ENCODE measurements around the gene TTC1.
"Not testable (repeated sequence)": the region's sequence is repeated elsewhere in the genome, so short reads cannot be mapped to it uniquely, and the experiment has no call there.

Gene TTC1

GRCh38 chr5:160044391-160044804, 35.5 kb downstream of the TTC1 start:
- FAIRE-seq, result no peak

GRCh38 chr5:160044967-160045366, 36.0 kb downstream of the TTC1 start:
- no peak for FAIRE-seq

DNA sequence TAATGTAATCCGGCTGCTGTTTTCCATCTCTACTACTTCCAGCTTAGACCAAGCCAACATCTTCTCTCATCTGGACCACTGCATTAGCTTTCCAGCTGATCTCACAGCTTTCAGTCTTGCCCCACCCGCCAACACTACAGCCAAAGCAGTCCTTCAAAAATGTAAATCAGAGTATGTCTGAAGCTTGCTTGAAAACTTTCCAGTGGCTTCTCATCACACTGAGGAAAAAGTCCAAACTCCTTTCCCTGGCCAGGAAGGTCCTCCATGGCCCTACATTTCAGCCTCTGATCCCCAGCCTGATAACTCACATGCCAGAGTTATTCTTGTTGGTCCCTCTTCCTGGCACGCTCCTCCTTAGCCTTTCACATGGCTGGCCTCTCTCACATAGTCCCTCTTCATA, 38.5 kb downstream of the TTC1 start:
- FAIRE-seq, result no peak

GRCh38 chr5:160048131-160048530, 39.2 kb downstream of the TTC1 start:
- FAIRE-seq, result no peak

GRCh38 chr5:160049099-160049498, 40.2 kb downstream of the TTC1 start:
- FAIRE-seq, result no peak

DNA sequence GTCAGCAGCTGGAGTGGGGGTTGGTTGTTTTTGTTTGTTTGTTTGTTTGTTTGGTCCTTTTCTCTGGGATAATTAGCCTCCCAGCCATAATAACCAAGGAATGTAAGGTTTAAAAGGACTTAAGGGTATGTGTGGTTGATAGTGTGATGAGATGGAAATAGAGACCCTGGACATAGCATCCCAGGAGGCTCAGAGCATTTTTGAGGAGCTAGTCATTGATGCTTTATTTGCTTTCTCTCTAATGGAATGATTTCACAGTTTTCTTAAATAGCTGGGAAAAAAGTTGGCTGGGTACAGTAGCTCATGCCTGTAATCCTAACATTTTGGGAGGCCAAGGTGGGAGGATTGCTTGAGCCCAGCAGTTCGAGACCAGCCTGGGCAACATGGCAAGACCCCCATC, 45.1 kb downstream of the TTC1 start:
- no peak for FAIRE-seq

GRCh38 chr5:160054831-160055230, 45.9 kb downstream of the TTC1 start:
- no peak for FAIRE-seq

DNA sequence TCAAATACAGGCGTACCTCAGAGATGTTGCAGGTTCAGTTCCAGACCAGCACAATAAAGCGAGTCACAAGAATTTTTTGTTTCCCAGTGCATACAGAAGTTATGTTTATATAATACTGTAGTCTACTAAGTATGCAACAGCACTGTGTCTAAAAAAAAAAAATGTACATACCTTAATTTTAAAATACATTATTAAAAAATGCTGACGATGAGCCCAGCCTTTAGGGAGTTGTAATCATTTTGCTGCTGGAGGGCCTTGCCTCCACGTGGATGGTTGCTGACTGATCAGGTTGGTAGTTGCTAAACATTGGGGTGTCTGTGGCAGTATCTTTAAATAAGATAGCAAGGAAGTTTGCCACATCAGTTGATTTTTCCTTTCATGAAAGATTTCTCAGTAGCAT, 48.3 kb downstream of the TTC1 start:
- no peak for FAIRE-seq

DNA sequence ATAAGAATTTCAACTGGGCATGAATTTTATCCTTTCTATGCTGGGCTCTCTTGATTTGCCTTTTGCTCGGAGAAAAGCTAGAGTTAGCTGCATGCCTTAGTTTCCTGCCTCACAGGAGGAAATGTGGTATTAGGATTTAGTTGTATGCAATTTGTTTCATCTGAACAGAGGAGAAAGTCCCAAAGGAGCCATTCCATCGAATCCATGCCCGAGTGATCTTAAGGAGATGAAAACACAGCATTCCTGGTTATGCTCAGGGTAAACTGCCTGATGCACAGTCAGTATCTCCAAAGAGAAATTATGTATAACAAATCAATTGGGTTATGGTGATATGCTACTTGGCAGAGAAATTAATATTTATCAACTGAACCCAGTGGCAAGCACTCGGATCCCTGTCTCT, 51.1 kb downstream of the TTC1 start:
- no peak for FAIRE-seq

GRCh38 chr5:160061770-160062169, 52.8 kb downstream of the TTC1 start:
- no peak for FAIRE-seq

- FAIRE-seq, result no peak
Measured at GRCh38 chr5:160064417-160064810, 55.5 kb downstream of the TTC1 start.

GRCh38 chr5:160064995-160065614, 56.2 kb downstream of the TTC1 start:
- FAIRE-seq, result no peak

DNA sequence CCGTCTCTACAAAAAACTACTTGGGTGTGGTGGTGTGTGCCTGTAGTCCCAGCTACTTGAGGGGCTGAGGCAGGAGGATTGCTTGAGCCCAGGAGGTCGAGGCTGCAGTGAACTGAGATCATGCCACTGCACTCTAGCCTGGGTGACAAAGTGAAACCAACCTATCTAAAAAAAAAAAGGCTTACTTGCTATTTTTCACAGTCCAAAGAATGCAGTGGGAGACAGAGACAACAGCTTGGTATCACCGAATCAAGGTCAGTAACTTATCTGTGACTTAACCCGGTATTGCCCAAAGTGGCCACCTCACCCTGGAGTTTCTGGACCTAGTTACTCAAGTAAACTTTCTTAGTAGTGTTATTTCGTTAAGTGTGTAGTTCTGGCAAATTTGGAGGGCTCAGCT, 60.2 kb downstream of the TTC1 start:
- FAIRE-seq, result not testable (repeated sequence)

DNA sequence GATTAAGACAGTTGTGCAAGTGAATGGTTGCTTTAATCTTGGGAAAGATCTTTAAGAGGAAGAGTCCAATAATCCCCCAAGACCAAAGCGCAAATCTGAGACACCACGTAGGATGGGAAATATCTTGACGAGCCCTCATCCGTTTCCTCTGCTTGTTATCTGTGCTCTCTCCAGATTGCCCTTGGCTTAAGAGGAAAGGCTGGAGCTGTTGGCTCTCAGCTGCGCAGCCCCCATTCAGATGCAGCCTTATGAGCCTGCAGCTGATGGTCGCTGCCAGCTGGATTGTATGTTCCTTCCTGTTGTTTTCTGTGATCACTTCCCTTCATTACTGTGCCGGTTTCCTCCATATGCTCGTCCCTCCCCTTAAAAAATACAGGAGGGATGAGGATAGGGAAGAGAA, 62.6 kb downstream of the TTC1 start:
- no peak for FAIRE-seq

DNA sequence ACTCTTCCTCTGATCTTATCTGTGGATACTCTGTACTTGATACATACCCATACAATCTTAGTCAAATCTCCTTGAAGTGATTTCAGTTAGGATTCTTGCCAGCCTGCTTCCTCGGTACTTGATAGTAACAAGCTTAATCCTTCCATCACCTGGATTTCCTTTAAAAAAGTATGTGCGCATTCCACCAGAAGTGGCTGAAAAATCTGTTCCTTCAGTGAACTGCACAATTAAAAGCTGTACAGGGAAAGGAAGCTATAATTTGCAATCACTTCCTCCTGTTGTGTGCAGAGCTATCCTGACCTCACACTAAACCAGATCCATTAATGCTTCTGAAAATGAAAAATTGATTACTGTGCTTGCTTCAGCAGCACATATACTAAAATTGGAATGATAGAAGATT, 63.0 kb downstream of the TTC1 start:
- FAIRE-seq, result no peak

DNA sequence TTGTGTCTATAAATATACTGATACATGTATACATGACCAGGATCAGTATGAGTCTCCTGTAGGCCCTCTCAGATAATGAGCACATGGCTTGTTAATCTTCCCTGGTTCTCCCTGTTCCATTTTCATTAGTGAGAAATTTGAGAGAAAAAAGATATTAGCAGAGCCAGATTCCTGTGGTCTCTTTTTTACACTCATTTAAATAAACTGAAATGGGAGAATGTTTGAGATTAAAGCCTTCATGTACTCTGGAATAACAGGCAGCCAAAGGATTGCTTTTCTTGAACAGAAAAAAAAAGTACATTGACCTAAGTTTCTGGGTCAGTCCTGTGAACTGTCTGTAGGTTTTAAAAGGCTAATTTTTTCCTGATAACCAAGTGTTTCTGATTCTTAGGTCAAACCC, 66.1 kb downstream of the TTC1 start:
- no peak for FAIRE-seq

- no peak for FAIRE-seq
Measured at GRCh38 chr5:160076997-160077396, 68.1 kb downstream of the TTC1 start.

- no peak for FAIRE-seq
Measured at GRCh38 chr5:160079753-160080152, 70.8 kb downstream of the TTC1 start.

GRCh38 chr5:160081495-160081894, 72.6 kb downstream of the TTC1 start:
- no peak for FAIRE-seq

GRCh38 chr5:160082614-160083500, 73.9 kb downstream of the TTC1 start:
- no peak for FAIRE-seq

- FAIRE-seq, result no peak
Measured at GRCh38 chr5:160083501-160083900, 74.6 kb downstream of the TTC1 start.

GRCh38 chr5:160084144-160084543, 75.2 kb downstream of the TTC1 start:
- FAIRE-seq, result no peak

GRCh38 chr5:160087199-160087598, 78.3 kb downstream of the TTC1 start:
- FAIRE-seq, result no peak

DNA sequence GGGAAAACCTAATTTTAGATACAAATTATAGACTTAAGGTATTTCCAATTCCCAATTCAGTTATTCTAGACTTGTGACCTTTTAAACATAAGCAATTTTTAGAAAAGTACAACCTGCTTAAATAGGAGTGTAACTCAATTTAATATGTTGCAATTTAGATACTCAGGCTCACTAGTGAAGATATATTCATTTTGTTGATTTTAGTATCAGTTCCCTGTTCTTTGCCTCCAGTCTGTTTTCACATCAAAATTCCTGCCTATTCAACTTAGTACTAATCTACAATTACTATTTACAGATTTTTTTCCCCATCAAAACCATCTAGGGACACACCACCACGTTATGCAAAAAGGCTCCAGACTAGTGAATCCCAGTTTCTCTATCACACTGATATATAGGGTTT, 79.9 kb downstream of the TTC1 start:
- FAIRE-seq, result no peak

GRCh38 chr5:160089531-160089930, 80.6 kb downstream of the TTC1 start:
- FAIRE-seq, result no peak

Data from TTC549 (cell line).